ENCODE results near the gene BAZ2B. TPM values are rescaled to one million over a fixed set of nuclear protein-coding genes. Genes with fewer than 3 reads are reported as not detected.

Gene BAZ2B
- total and polyA plus RNA-seq, 9 of the 15 experiments (the other 6 are each of a cell fraction or from before 2014, with no cell fraction given) = 7.5 to 38.6 (median 19.8) TPM

DNA sequence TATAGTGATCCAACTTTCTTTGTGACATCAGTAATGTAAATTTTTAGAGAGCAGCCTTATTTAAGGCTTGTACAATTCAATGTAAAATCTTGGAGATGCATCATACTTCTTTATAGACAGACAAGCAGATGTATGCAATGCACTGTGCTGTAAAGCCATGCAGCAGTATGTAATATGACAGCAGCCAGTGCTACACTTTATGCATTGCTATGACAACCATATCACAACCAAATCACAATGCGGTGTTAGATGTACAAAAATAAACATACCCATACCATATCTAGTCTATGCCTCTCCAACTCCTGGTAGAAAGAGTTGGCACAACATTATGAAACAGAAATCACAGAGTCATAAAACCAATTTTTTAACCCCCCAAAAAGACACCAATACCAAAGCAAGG is 219.5 kb downstream of the BAZ2B start:
- Histone ChIP-seq H3K9me3 (replicated peaks; ENCODE audit: control insufficient read depth, insufficient read depth, low read depth, low read length) (no peaks in the 10 kb centered on the region), H3K27ac (ENCODE audit: extremely low read depth, low read depth, low read length) (no peak overlapping the region), H3K4me2 (ENCODE audit: insufficient read depth, low read length) (no peak overlapping the region), H3K9ac (ENCODE audit: insufficient read depth in 1 of 2, low read depth in 2 of 2, low read length in 2 of 2) (no peak overlapping the region), H4K20me1 (replicated peaks; ENCODE audit: control insufficient read depth, insufficient read depth, low read length) (no peaks in the 10 kb centered on the region), H3K27me3 (ENCODE audit: control insufficient read depth in 2 of 2, insufficient read depth in 2 of 2, low read length in 2 of 2) (no peaks in the 10 kb centered on the region), H3K4me3 (no peak overlapping the region), H3K79me2 (ENCODE audit: control insufficient read depth, insufficient read depth, low read length) (no peaks in the 10 kb centered on the region), H3K9me1 (ENCODE audit: control insufficient read depth, insufficient read depth, low read length) (no peaks in the 10 kb centered on the region), H3K36me3 (ENCODE audit: control insufficient read depth, insufficient read depth, low read length) (no peaks in the 10 kb centered on the region), H2AFZ (ENCODE audit: low read depth, low read length) (no peak overlapping the region), H3K4me1 (replicated peaks in 1 of 2; ENCODE audit: control insufficient read depth in 2 of 2, insufficient read depth in 2 of 2, low read length in 2 of 2) (no peaks in the 10 kb centered on the region)
- BruUV-seq (replicated peaks) = no TSS peak
- TF ChIP-seq ZEB2 (IDR thresholded peaks at IDR 0.05) (no peak), RFX1 (IDR thresholded peaks at IDR 0.05) (peak; percentile 55), BRF1 (IDR thresholded peaks at IDR 0.05; ENCODE audit: borderline replicate concordance, extremely low read depth, insufficient read length) (no peak), PCBP1 (IDR thresholded peaks at IDR 0.05; ENCODE audit: low read depth, low read length, poor library complexity, severe bottlenecking) (no peak), ESRRA (IDR thresholded peaks at IDR 0.05; ENCODE audit: borderline replicate concordance, low read depth) (no peak)
- no peak for ATAC-seq
- intact Hi-C loops (cut with micrococcal nuclease) = no loop called here
- FAIRE-seq = no peak
- ChIA-PET CTCF (ENCODE audit: low intra/inter-chr PET ratio) (no interaction called here), POLR2A (no interaction called here)
- WGBS (ENCODE audit: insufficient coverage, low coverage, missing lambda C conversion rate) = 59% methylated on average over 1 of the region's 1 CpG
- in situ Hi-C loops (cut with MboI) = no loop called here
- DNase-seq (ENCODE audit: extremely low read depth in 1 of 4, low spot score in 3 of 4) = no peak

DNA sequence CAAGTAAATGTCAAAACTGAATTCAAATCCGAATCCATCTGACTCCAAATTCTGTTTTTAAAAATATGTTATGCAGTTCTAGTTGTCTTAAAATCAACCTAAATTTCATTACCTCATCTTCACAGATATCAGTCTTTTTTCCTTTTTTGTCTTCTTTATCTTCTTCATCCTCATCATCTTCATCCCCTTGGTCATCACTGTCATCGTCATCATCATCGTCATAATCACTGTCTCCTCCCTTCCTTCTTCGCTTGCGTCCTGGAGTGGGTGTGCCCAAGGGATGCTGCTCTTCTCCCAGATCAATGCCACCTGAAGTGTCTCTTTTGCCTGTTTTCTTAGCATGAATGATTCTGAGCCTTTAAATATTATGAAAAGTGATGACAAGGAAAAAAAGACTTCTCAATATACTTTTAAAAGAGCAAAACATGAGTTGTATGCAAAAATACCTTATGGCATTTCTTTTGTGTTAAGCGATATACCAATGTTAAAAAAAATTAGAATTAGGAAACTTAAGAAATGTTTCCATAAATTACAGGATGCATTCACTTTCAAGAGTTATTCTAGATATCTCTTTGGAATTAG is 233.8 kb downstream of the BAZ2B start:
- ATAC-seq (no peak), DNase-seq (ENCODE audit: extremely low read depth in 1 of 4, low spot score in 3 of 4) (no peak), FAIRE-seq (no peak)
- intact Hi-C loops (cut with micrococcal nuclease) (no loop called here), in situ Hi-C loops (cut with MboI) (no loop called here)
- H3K4me3 ChIP-seq = no peak overlapping the region
- H3K4me2 ChIP-seq (ENCODE audit: insufficient read depth, low read length) = no peak overlapping the region
- H3K9me1 ChIP-seq (ENCODE audit: control insufficient read depth, insufficient read depth, low read length) = no peaks in the 10 kb centered on the region
- no peaks in the 10 kb centered on the region for H3K27me3 ChIP-seq (ENCODE audit: control insufficient read depth in 2 of 2, insufficient read depth in 2 of 2, low read length in 2 of 2)
- no peaks in the 10 kb centered on the region for H3K4me1 ChIP-seq (replicated peaks in 1 of 2; ENCODE audit: control insufficient read depth in 2 of 2, insufficient read depth in 2 of 2, low read length in 2 of 2)
- no TSS peak for BruUV-seq (replicated peaks)
- H3K27ac ChIP-seq (ENCODE audit: extremely low read depth, low read depth, low read length) = no peak overlapping the region
- no peak overlapping the region for H3K9ac ChIP-seq (ENCODE audit: insufficient read depth in 1 of 2, low read depth in 2 of 2, low read length in 2 of 2)
- H3K79me2 ChIP-seq (ENCODE audit: control insufficient read depth, insufficient read depth, low read length) = no peaks in the 10 kb centered on the region
- no peaks in the 10 kb centered on the region for H3K36me3 ChIP-seq (ENCODE audit: control insufficient read depth, insufficient read depth, low read length)
- TF ChIP-seq NCOA4 (IDR thresholded peaks at IDR 0.05; ENCODE audit: partially characterized antibody) (no peak), ZNF316 (IDR thresholded peaks at IDR 0.05) (peak; percentile 78), MAFG (tag; conservative IDR thresholded peaks at IDR 0.05) (peak; percentile 59), PRPF4 (IDR thresholded peaks at IDR 0.05; ENCODE audit: insufficient read depth, low read depth, low read length, poor library complexity, severe bottlenecking) (no peak), C11orf30 (IDR thresholded peaks at IDR 0.05; ENCODE audit: low read depth) (peak; percentile 46; the same call in 1 of the 2 replicates), MAFF (IDR thresholded peaks at IDR 0.05; ENCODE audit: low read length) (peak; percentile 31; the same call in 1 of the 2 replicates)
- H4K20me1 ChIP-seq (replicated peaks; ENCODE audit: control insufficient read depth, insufficient read depth, low read length) = no peaks in the 10 kb centered on the region
- H3K9me3 ChIP-seq (replicated peaks; ENCODE audit: control insufficient read depth, insufficient read depth, low read depth, low read length) = no peaks in the 10 kb centered on the region
- CTCF ChIA-PET (ENCODE audit: low intra/inter-chr PET ratio) = no interaction called here
- H2AFZ ChIP-seq (ENCODE audit: low read depth, low read length) = no peak overlapping the region
- WGBS (ENCODE audit: insufficient coverage, low coverage, missing lambda C conversion rate) = 58% methylated on average over 6 of the region's 6 CpGs
- POLR2A ChIA-PET = no interaction called here

All from K562 (cell line).